Fibroblast of upper back skin (primary cell): ENCODE measurements around the gene LRRC51.
A peak's percentile ranks its signal among the peaks of the same experiment; 100 is the strongest.

Source experiments
- DNase-seq: peaks from one replicate; pipeline ENCODE4 v3.0.0-alpha.2; 2013

LRRC51 gene

GRCh38 chr11:72080326-72081183 lies at the start of gene LRRC51, which contains the start of gene NUMA1:
TSS of gene LRRC51 (plus strand) at chr11:72080850. CDS start at chr11:72089084, 8,234 bp downstream.
TSS of gene NUMA1 (minus strand) at chr11:72080542. CDS start at chr11:72035943, 44,599 bp downstream.
- peak; percentile 100 for DNase-seq

- no peak for DNase-seq
These were observed 44.0 kb upstream of the LRRC51 start for GRCh38 chr11:72036687-72037086.

- DNase-seq, result peak; percentile 49
These were observed 42.9 kb upstream of the LRRC51 start for GRCh38 chr11:72037554-72038311.

GRCh38 chr11:72038491-72038890 lies 42.2 kb upstream of the LRRC51 start:
- peak; percentile 76 for DNase-seq

- DNase-seq, result peak; percentile 39
These were observed 41.4 kb upstream of the LRRC51 start for GRCh38 chr11:72039031-72039855.

GRCh38 chr11:72039856-72040401 lies 40.7 kb upstream of the LRRC51 start:
- DNase-seq, result no peak

- peak; percentile 96 for DNase-seq
These were observed 39.9 kb upstream of the LRRC51 start for GRCh38 chr11:72040491-72041363.

- DNase-seq, result peak; percentile 72
These were observed 39.1 kb upstream of the LRRC51 start for GRCh38 chr11:72041364-72042063.

GRCh38 chr11:72042064-72042745 lies 38.4 kb upstream of the LRRC51 start:
- no peak for DNase-seq

GRCh38 chr11:72045849-72046248 lies 34.8 kb upstream of the LRRC51 start:
- no peak for DNase-seq

GRCh38 chr11:72048766-72049460 lies 31.7 kb upstream of the LRRC51 start:
- no peak for DNase-seq

- DNase-seq, result peak; percentile 49
These were observed 22.1 kb upstream of the LRRC51 start for GRCh38 chr11:72058416-72059034.

- DNase-seq, result no peak
These were observed 18.8 kb upstream of the LRRC51 start for GRCh38 chr11:72061739-72062396.

- DNase-seq, result no peak
These were observed 13.8 kb upstream of the LRRC51 start for GRCh38 chr11:72066855-72067254.

GRCh38 chr11:72067266-72067665 lies 13.4 kb upstream of the LRRC51 start:
- no peak for DNase-seq

GRCh38 chr11:72067676-72068075 lies 13.0 kb upstream of the LRRC51 start:
- no peak for DNase-seq

GRCh38 chr11:72069200-72069599 lies 11.4 kb upstream of the LRRC51 start:
- no peak for DNase-seq

- DNase-seq, result peak; percentile 69
These were observed 10.8 kb upstream of the LRRC51 start for GRCh38 chr11:72069787-72070251.
